GM20431 (cell line): ENCODE measurements around the gene FGF21.
"Not testable (repeated sequence)": the region's sequence is repeated elsewhere in the genome, so short reads cannot be mapped to it uniquely, and the experiment has no call there.

Experiments used
- in situ Hi-C: fragments of 300-500 bp; cut with MseI, MboI; formaldehyde crosslinking; loops from one replicate; pipeline ENCODE4 v1.15.0; 2020; ENCODE audit warnings: low sequenced_read_pairs; ENCODE audit not compliant: unreplicated experiment

Gene FGF21

DNA sequence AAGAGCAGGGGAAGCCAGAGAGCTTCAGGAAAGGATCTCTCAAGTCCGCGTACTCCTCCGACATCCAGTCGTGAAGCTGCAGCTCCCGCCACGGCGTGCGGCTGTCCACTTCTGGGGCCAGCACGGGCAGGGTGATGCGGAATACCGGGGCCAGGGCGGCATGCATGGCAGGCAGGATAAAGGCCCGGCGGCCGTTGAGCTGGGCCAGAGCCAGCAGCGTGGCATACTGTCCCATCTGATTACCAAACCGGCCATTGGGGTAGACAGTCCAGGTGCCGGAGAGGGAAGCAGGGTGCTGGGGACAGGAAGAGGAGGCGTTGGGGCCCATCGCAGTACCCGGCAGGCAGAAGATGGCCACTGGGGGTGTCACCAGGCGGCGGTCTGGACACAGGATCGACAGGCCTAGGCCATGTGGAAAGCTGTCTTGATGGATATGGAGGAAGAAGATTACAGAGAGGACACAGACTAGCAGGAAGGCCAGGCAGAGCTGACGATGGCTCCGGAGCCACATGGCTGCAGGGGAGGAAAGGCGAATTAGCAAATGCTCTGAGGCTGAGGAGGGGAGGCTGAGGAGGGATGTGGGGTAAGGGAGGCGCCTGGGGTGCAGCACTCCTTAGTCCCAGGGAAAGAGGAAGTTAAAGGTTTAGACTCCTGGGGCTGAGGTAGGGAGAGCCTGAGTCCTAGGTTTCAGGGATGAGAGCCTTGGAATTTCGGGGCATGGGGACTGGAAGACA lies 4.4 kb upstream of the FGF21 start:
- in situ Hi-C loops: no loop called here

DNA sequence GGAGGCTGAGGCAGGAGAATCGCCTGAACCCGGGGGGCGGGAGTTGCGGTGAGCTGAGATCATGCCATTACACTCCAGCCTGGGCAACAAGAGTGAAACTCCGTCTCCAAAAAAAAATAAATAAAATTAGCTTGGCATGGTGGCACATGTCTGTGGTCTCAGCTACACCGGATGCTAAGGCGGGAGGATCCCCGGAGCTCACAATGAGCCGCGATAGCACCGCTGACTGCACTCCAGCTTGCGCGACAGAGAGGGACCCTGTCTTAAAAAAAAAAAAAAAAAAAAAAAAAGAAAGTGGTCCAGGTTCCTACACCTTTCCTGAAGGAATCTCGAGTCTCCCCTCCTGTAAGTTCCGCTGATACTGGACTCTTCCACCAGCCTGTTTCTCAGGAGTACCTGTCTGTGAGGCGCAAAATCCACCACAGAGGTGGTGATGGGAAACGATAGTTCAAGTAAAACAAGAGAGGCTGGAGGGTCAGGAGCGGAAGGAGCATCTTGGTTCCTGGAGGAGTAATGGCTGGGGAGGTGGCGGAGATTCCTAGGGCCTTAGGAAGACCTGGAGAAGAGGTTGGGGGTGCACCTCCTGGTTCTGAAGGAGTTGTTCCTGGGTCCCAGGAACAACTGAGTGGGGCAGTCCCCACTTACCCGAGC lies 3.4 kb upstream of the FGF21 start:
- in situ Hi-C loops: no loop called here

DNA sequence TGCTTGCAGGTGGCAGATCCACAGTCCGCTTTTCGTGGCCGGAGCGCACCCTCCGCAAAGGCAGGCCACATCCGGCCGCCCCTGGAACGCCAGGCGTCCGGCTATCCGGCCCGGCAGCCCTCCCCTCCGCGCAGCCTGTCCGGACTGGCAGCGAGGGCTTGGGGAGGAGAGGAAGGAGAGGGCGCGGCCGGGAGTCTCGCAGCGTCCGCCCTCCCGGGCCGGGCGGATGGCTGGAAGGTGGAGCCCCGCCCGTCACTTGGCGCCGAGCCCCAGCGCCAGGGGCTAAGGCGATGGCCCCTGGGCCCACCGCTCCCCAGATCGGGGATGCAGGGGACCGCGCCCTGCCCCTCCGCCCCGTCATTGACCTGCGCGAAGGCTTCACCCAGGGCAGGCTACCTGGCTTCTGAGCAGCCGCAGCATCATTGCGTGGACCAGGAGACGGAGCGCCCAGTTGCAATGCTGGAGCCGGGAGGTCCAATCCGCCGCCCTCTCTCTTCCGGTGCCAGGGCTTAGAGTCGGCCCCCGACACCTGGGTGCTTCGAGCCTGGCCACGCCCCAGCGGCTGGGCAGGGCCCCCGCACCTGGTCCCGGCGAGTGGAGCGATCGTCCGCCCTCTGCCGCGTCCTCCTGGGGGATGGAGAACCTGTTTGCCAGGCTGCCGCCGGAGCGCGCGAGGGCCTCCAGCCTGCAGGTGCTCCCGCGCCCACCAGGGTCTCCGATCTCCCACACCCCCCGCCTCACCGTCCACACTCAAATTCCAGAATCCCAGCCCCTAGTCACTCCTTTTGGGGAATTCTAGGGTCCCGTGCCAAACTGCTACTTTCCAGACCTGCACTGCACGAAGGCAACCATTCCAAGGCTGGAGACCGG lies 2.6 kb upstream of the FGF21 start, which contains the start of gene FUT1:
Gene FUT1, minus strand, starts transcription at position 146 of the 870 bp plus-strand sequence. CDS start 1,360 bp downstream, outside the sequence.
- in situ Hi-C loops: no loop called here

DNA sequence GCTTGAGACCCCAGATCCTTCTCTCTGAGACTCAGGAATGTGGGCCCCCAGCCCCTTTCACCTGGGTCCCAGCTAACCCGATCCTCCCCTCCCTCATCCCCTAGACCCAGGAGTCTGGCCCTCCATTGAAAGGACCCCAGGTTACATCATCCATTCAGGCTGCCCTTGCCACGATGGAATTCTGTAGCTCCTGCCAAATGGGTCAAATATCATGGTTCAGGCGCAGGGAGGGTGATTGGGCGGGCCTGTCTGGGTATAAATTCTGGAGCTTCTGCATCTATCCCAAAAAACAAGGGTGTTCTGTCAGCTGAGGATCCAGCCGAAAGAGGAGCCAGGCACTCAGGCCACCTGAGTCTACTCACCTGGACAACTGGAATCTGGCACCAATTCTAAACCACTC lies 463 bp downstream of the FGF21 start:
- in situ Hi-C loops: no loop called here

DNA sequence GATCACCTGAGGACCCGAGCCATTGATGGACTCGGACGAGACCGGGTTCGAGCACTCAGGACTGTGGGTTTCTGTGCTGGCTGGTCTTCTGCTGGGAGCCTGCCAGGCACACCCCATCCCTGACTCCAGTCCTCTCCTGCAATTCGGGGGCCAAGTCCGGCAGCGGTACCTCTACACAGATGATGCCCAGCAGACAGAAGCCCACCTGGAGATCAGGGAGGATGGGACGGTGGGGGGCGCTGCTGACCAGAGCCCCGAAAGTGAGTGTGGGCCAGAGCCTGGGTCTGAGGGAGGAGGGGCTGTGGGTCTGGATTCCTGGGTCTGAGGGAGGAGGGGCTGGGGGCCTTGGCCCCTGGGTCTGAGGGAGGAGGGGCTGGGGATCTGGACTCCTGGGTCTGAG lies 888 bp downstream of the FGF21 start:
- in situ Hi-C loops: no loop called here

DNA sequence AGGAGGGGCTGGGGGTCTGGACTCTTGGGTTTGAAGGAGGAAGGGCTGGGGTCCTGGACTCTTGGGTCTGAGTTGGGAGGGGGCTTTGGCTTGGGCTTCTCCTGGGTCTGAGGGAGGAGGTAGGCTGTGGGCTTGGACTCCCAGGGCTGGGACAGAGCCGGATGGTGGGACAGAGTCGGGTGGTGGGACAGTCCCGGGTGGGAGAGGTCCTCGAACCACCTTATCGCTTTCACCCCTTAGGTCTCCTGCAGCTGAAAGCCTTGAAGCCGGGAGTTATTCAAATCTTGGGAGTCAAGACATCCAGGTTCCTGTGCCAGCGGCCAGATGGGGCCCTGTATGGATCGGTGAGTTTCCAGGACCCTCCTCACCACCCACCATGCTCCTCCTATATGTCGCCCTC lies 1.4 kb downstream of the FGF21 start:
- in situ Hi-C loops: no loop called here

DNA sequence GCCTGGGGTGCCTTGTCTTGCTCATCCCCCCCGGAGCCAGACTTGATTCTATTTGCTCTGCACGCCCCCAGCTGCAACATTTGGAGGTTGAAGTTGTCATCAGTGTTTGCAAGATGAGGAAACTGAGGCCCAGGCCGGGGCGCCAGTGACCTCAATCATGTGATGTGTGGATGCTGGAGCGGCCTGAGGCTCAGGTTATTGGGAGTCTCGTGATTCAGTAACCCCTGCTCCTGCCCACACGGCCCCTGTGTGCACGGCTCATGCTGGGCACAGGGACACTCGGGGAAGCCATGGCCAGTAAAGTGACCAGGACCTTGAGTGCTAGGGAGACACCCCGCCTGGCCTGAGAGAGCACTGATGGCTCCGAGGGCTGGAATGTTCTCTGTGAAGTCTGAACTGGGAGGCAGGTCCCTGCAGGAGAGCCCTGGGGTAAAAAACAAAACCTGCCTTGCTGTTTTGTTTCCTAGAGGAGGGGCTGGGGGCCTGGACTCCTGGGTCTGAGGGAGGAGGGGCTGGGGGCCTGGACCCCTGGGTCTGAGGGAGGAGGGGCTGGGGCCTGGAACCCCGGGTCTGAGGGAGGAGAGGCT lies 1.9 kb downstream of the FGF21 start:
- in situ Hi-C loops: no loop called here

DNA sequence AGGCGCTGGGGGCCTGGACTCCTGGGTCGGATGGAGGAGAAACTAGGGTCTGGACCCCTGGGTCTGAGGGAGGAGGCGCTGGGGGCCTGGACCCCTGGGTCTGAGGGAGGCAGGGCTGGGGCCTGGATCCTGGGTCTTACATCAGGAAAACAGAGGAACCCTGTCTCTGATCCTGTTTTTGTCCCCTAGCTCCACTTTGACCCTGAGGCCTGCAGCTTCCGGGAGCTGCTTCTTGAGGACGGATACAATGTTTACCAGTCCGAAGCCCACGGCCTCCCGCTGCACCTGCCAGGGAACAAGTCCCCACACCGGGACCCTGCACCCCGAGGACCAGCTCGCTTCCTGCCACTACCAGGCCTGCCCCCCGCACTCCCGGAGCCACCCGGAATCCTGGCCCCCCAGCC lies 2.4 kb downstream of the FGF21 start:
- in situ Hi-C loops: no loop called here

DNA sequence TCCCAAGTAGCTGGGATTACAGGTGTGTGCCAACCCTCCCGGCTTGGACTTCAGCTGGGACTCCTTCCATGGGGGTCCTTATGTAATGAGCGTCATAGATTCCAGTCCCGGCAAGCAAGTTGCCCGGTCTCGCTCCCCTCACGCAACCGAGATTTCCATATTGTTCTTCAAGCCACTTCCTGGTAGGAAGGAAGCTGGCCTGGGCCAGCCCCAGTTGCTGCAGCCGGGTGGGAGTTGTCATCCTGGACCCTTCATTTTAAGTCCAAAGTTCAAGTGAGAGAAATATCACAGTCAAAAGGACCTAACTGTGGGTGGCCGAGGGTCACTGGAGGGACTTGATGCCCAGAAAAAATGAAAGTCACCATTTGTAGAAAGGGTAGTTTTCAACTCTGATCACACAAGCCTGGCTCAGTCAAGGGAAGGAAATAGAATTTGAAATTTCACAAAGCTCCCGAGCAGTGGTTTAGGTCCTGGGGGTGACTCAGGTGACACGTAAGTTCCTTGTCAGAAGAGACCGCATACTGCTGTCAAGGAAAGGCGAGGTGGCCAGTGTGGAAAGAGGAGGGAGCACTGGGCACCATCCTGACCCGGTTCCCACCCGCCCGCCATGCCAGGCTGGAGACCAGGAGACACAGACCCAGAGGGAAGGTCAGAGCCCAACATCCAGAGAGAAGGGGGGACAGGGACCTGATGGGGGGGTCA lies 5.3 kb downstream of the FGF21 start:
- in situ Hi-C loops: no loop called here

DNA sequence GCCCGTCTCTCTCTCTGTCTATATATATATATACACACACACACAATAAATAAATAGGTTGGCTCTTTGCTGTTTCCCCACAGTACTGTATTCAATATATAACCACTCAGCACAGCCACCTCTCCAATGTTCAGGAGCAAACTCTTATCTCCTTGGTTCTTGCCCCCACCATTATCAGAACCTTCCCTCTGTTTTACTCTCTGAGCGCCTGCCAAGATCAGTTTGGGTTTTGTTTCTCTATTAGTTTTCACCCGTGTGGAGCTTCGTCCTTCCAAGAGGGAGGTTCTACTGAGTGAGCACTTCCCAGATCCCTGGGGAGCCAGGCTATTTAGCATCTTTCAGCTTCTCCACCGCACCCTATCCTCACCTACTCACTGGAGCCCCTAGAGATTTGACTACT lies 10.5 kb downstream of the FGF21 start:
- in situ Hi-C loops: not testable (repeated sequence)

DNA sequence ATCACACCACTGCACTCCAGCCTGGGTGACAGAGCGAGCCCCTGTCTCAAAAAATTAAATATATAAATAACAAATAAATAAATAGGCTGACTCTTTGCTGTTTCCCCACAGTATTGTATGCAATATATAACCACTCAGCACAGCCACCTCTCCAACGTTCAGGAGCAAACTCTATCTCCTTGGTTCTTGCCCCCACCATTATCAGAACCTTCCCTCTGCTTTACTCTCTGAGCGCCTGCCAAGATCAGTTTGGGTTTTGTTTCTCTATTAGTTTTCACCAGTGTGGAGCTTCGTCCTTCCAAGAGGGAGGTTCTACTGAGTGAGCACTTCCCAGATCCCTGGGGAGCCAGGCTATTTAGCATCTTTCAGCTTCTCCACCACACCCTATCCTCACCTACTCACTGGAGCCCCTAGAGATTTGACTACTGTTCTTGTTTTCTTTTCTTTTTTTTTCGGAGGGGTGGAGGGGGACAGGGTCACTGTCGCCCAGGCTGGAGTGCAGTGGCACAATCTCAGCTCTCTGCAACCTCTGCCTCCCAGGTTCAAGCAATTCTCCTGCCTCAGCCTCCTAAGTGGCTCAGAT lies 12.9 kb downstream of the FGF21 start:
- in situ Hi-C loops: not testable (repeated sequence)

DNA sequence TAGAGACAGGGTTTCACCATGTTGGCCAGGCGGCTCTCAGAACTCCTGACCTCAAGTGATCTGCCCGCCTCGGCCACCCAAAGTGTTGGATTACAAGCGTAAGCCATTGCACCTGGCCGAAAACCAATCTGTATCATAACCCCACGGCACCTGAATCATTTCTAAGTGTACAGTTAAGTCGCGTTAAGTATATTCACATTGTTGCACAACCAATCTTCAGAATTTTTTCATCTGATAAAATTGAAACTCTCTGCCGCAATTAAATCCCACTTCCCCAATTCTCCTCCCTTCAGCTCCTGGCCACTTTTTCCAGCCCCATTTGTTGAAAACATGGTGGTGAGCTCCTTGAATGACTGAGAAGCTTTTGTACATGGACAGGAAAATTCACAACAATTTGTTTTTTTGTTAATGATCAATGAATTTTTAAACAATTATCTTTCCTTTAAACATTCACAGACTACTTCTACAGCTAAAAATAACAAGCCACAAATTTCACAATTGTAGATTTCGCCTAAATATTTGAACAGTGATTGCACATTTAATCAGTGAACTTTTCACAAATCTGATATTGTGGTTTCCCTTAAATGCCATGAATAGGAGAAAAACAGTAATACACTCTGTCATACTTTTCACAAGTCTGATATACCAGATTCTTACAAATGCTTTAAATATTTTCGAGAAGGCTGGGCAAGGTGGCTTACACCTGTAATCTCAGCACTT lies 13.8 kb downstream of the FGF21 start:
- in situ Hi-C loops: no loop called here

DNA sequence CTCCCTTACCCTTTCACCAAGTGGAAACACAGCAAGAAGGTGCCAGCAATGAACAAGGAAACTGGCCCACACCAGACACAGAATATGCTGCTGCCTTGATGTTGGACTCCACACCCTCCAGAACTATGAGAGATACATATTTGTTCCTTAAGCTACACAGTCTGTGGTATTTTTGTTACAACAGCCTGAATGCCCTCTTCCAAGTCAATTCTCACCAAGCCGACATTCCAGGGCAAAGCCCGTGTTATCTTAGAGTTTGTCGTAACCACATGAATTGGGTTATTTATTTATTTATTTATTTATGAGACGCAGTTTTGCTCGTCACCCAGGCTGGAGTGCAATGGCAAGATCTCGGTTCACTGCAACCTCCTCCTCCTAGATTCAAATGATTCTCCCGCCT lies 14.9 kb downstream of the FGF21 start:
- in situ Hi-C loops: no loop called here

DNA sequence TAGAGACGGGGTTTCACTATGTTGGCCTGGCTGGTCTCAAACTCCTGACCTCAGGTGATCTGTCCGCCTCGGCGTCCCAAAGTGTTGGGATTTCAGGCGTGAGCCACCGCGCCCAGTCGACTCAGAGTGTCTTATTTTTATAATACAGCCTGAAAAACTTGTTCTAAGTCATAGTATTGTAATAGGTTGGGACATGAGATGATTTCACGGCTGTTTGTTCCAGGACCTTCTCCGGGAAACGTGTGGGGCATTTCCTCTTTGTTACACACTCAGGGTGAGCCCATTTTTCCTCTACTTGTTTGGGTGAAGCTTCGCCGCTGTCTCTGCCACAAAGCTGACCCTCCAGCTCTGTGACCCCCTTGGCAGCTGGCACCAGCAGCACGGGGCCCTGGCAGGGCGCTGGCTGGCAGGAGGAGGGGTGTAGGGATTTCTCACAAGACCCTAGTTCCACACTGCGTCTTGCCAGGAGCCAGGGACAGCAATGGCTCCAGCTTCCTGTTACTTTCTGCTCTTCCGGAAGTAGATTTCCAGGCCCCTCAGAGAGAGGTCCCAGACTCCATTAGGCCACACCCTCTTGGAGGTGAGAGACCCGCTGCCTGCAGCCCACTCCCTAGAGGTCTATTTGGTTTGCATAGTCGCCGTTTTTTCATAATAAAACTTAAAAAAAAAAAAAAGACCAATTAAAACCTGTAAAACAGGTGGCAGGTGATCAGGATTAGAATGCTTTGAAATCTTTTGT lies 15.6 kb downstream of the FGF21 start:
- in situ Hi-C loops: no loop called here

DNA sequence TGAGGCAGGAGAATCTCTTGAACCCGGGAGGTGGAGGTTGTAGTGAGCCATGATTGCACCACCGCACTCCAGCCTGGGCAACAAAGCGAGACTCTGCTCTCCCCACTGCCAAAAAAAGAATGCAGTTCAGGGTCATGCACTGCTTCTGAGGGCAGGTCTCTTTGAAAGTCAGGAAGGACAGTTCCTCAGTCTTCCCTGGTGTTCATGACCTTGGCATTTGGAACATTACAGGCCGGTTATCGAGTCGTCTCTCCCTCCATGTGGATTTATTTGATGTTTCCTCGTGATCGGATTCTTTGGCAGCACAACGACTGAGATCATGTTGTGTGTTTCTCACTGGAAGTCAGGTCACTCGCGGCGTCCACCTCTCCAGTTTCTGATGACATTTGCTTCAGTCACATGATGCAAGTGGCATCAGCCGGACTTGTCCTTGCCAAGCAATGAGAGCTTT lies 17.2 kb downstream of the FGF21 start:
- in situ Hi-C loops: no loop called here

DNA sequence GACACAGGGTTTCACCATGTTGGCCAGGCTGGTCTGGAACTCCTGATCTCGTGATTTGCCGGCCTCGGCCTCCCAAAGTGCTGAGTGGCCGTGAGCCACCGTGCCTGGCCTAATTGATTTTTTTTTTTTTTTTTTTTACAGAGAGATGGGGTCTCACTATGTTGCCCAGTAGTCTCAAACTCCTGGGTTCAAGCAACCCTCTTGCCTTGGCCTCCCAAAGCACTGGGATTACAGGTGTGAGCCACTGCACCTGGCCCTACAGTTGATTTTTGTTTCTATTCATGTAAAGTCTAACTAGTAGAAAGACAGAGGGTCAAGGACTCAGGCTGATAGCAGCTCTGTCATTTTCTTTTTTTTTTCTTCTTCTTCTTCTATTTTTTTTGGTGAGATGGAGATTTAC lies 21.8 kb downstream of the FGF21 start:
- in situ Hi-C loops: no loop called here

DNA sequence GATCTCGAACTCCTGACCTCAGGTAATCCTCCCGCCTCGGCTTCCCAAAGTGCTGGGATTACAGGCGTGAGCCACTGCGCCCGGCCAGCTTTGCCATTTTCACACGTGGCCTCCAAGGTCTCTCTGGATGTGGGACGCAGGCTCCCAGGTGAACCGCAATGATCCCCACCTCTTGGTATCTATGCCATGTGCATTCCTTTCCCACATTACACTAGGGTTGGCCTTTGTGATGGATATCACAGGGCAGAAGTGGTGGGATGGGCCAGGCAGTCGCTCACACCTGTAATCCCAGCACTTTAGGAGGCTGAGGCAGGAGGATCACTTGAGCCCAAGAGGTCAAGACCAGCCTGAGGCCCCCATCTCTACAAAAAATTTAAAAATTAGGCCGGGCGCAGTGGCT lies 22.4 kb downstream of the FGF21 start:
- in situ Hi-C loops: no loop called here

DNA sequence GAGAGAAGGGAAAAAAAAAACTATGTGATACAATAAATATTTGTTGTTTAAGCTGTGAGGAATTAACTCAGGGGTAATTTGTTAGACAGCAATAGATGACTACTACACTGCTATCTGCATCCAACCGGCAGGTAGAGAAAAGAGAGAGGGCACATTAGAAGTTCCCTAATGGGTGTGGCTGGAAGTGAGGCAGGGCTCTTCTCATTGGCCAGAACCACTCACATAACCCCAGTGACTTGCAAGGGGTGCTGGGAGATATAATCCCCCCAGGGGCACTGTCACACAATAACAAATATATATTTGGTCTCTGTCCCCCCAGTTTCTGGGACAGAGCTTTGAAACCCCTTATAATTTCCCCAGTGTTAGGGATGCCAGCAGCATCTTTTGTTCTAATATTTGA lies 24.3 kb downstream of the FGF21 start:
- in situ Hi-C loops: no loop called here
